ENCODE results near the gene TIA1. TPM values are rescaled to one million over a fixed set of nuclear protein-coding genes. Genes with fewer than 3 reads are reported as not detected.

Gene TIA1
- total and polyA plus RNA-seq, 9 donors, result 89.0 to 143 (median 115) TPM

DNA sequence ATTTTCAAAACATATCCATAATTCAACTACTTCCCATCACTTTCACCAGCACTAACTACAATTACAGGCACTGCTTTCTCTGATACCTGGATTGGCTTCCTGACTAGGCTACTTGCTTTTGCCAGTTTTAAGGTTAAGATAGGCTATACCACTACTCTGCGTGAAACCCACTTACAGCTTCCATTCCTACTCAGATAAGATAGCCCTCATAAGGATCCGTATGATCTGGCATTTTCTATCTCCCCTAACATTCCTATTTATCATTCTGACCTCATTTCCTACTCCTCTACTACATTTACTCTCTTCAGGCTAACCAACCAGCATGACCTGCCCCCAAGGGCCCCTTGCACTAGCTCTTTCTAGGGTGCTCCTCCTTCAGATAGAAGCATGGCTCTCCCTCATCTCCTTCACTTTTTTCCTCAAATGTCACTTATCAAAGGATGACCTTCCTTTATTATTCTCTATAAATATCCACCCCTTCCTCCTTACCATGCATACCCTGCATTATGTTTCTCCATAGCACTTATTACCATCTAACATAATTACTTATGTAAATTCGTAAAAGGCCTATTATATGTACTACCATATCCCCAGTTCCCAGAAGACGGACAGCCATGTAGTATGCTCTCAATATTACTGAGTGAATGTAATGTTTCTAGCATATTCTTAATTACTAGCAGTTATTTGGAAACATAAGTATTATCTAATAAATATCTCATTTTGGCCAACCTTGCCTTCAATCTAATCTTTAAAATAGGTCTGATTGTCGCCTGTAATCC is 4.4 kb downstream of the TIA1 start:
- TF ChIP-seq CTCF (IDR thresholded peaks at IDR 0.05) (no peak), POLR2A (IDR thresholded peaks at IDR 0.05) (no peak), EP300 (IDR thresholded peaks at IDR 0.05) (no peak)
- intact Hi-C loops (cut with DNase I), result no loop called here
- Histone ChIP-seq H3K4me3 (no peak overlapping the region), H3K27ac (no peak overlapping the region), H3K9me3 (no peaks in the 10 kb centered on the region), H3K36me3 (no peaks in the 10 kb centered on the region), H3K27me3 (no peaks in the 10 kb centered on the region), H3K4me1 (ENCODE audit: insufficient read depth) (peaks cover 14% of the 10 kb centered on the region)
- DNase-seq, result no peak
- WGBS, 3 donors, result 72 to 78% (median 74%) methylated on average over 5 of the region's 5 CpGs

- H3K27ac ChIP-seq, result no peak overlapping the region
- H3K4me1 ChIP-seq (ENCODE audit: insufficient read depth), result peaks cover 14% of the 10 kb centered on the region
- H3K27me3 ChIP-seq, result no peaks in the 10 kb centered on the region
- H3K4me3 ChIP-seq, result no peak overlapping the region
- WGBS, 3 donors, result 80 to 87% (median 80%) methylated on average over 4 of the region's 4 CpGs
- intact Hi-C loops (cut with DNase I), result no loop called here
- H3K36me3 ChIP-seq, result no peaks in the 10 kb centered on the region
- no peaks in the 10 kb centered on the region for H3K9me3 ChIP-seq
- no peak for DNase-seq
- TF ChIP-seq POLR2A (IDR thresholded peaks at IDR 0.05), result no peak
- no peak for TF ChIP-seq EP300 (IDR thresholded peaks at IDR 0.05)
- TF ChIP-seq CTCF (IDR thresholded peaks at IDR 0.05), result no peak
Measured at GRCh38 chr2:70242552-70242951, 5.9 kb downstream of the TIA1 start.

GRCh38 chr2:70241340-70241739 is 7.1 kb downstream of the TIA1 start:
- H3K4me3 ChIP-seq, result no peak overlapping the region
- H3K9me3 ChIP-seq, result no peaks in the 10 kb centered on the region
- DNase-seq, result no peak
- WGBS, 3 donors, result 92 to 93% (median 93%) methylated on average over 8 of the region's 8 CpGs
- intact Hi-C loops (cut with DNase I), result no loop called here
- H3K4me1 ChIP-seq (ENCODE audit: insufficient read depth), result peaks cover 13% of the 10 kb centered on the region
- H3K36me3 ChIP-seq, result no peaks in the 10 kb centered on the region
- H3K27me3 ChIP-seq, result no peaks in the 10 kb centered on the region
- H3K27ac ChIP-seq, result no peak overlapping the region
- TF ChIP-seq CTCF (IDR thresholded peaks at IDR 0.05), result no peak
- no peak for TF ChIP-seq EP300 (IDR thresholded peaks at IDR 0.05)

GRCh38 chr2:70240599-70240998 is 7.8 kb downstream of the TIA1 start:
- Histone ChIP-seq H3K4me3 (no peak overlapping the region), H3K27me3 (no peaks in the 10 kb centered on the region), H3K9me3 (no peaks in the 10 kb centered on the region), H3K4me1 (ENCODE audit: insufficient read depth) (peaks cover 11% of the 10 kb centered on the region), H3K27ac (no peak overlapping the region), H3K36me3 (no peaks in the 10 kb centered on the region)
- no peak for DNase-seq
- no peak for TF ChIP-seq POLR2A (IDR thresholded peaks at IDR 0.05)
- WGBS, 3 donors, result 84 to 92% (median 88%) methylated on average over 3 of the region's 3 CpGs
- intact Hi-C loops (cut with DNase I), result no loop called here

DNA sequence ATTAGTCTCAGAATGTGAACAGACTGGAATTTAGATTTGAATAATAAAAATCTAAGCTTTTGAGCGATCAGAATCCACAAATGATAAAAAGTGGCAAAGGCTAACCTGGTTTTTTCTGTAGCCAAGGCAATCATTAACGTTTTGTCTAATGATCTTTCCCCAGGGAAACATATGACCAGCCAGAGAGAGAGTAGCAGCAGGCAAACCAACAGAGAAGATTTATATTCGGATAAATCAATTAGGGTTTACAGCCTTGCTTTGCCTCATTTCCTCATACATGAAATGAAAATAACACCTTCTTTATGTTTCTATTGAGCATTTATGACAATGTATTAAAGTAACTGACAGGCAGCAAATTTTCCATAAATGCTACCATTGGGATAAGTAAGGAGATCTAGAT is 14.5 kb downstream of the TIA1 start:
- 63 to 67% (median 63%) methylated on average over 3 of the region's 3 CpGs for WGBS, 3 donors
- H3K9me3 ChIP-seq, result no peaks in the 10 kb centered on the region
- no peak overlapping the region for H3K27ac ChIP-seq
- no peaks in the 10 kb centered on the region for H3K36me3 ChIP-seq
- H3K4me3 ChIP-seq, result no peak overlapping the region
- peaks cover 2% of the 10 kb centered on the region for H3K4me1 ChIP-seq (ENCODE audit: insufficient read depth)
- no peak for DNase-seq
- intact Hi-C loops (cut with DNase I), result no loop called here
- TF ChIP-seq POLR2A (IDR thresholded peaks at IDR 0.05), result no peak
- no peak for TF ChIP-seq CTCF (IDR thresholded peaks at IDR 0.05)
- TF ChIP-seq EP300 (IDR thresholded peaks at IDR 0.05), result no peak
- no peaks in the 10 kb centered on the region for H3K27me3 ChIP-seq

Measured in ovary (tissue), 9 donors.